IMR-90 (cell line): Measurements from ENCODE around the gene UBE2QL1. TPM values are rescaled to one million over a fixed set of nuclear protein-coding genes. Genes with fewer than 3 reads are reported as not detected.

ENCODE experiments used
- ATAC-seq: fragments of 200-7000 bp; cut with Tn5 transposase; 2 replicates; pipeline ENCODE4 v1.9.1; 2020; ENCODE audit warnings: low read depth, mild to moderate bottlenecking, moderate library complexity
- BruUV-seq: library from RNA; stranded (reverse); fragments of 400-500 nt; replicated peaks from 2 replicates; lab custom pipeline; 2021; lab: Mats Ljungman, UMichigan
- CTCF ChIA-PET: fragments of 300-600 bp; formaldehyde crosslinking; extraction: SDS; loops from one replicate; lab custom pipeline; 2021; ENCODE audit warnings: antibody characterized with exemption; lab: Yijun Ruan, JAX
- POLR2A ChIA-PET: fragments of 300-600 bp; sonication (Branson Sonifier 250); formaldehyde crosslinking; loops from one replicate; lab custom pipeline; 2022; ENCODE audit warnings: antibody characterized with exemption; ENCODE audit not compliant: unreplicated experiment; lab: Charles Lee
- DNase-seq: peaks from one replicate; pipeline ENCODE4 v3.0.0; 2013
- H2AFZ ChIP-seq: replicated peaks from 2 replicates; pipeline ENCODE3; 2013; ENCODE audit warnings: low read length, mild to moderate bottlenecking; ENCODE audit not compliant: poor library complexity
- H2AK5ac ChIP-seq: 2 replicates; pipeline ENCODE4 v1.6.1; 2013; ENCODE audit warnings: low read depth, low read length, inconsistent platforms
- H2AK9ac ChIP-seq: replicated peaks from 2 replicates; pipeline ENCODE3; 2013; ENCODE audit warnings: mild to moderate bottlenecking, low read depth, low read length, moderate library complexity; ENCODE audit not compliant: poor library complexity
- H2BK120ac ChIP-seq: 2 replicates; pipeline ENCODE4 v1.6.1; 2013; ENCODE audit warnings: low read depth, low read length, inconsistent platforms
- H2BK15ac ChIP-seq: 3 replicates; pipeline ENCODE4 v1.6.1; 2013; ENCODE audit warnings: low read depth, low read length, inconsistent platforms
- H2BK20ac ChIP-seq: 2 replicates; pipeline ENCODE4 v1.6.1; 2013; ENCODE audit warnings: low read depth, mild to moderate bottlenecking, inconsistent platforms, low read length, moderate library complexity
- H2BK5ac ChIP-seq: 2 replicates; pipeline ENCODE4 v1.6.1; 2013; ENCODE audit warnings: mild to moderate bottlenecking, low read depth, low read length, inconsistent platforms; ENCODE audit not compliant: poor library complexity, severe bottlenecking
- H3K14ac ChIP-seq: replicated peaks from 2 replicates; pipeline ENCODE4 v1.6.1; 2013; ENCODE audit warnings: low read depth, low read length, inconsistent platforms
- H3K18ac ChIP-seq: 2 replicates; pipeline ENCODE4 v1.6.1; 2013; ENCODE audit warnings: low read depth, low read length, control low read depth
- H3K23ac ChIP-seq: 2 replicates; pipeline ENCODE4 v1.6.1; 2013; ENCODE audit warnings: low read depth, low read length, inconsistent platforms
- H3K27ac ChIP-seq: 2 replicates; pipeline ENCODE4 v1.5.1; 2013; ENCODE audit warnings: mild to moderate bottlenecking, control low read depth, low read length; ENCODE audit not compliant: insufficient read depth
- H3K27me3 ChIP-seq: 2 replicates; pipeline ENCODE4 v1.6.1; 2013; ENCODE audit warnings: low read length; ENCODE audit not compliant: control insufficient read depth, insufficient read depth
- H3K36me3 ChIP-seq: 2 replicates; pipeline ENCODE4 v1.6.1; 2013; ENCODE audit warnings: low read length, mixed read lengths; ENCODE audit not compliant: control insufficient read depth, insufficient read depth
- H3K4ac ChIP-seq: 2 replicates; pipeline ENCODE4 v1.6.1; 2013; ENCODE audit warnings: low read depth, low read length, inconsistent platforms
- H3K4me1 ChIP-seq: 2 replicates; pipeline ENCODE4 v1.6.1; 2013; ENCODE audit warnings: low read length, mixed read lengths; ENCODE audit not compliant: control insufficient read depth, insufficient read depth
- H3K4me2 ChIP-seq: 2 replicates; pipeline ENCODE4 v1.6.1; 2013; ENCODE audit warnings: low read depth, mild to moderate bottlenecking, control low read depth, low read length, moderate library complexity
- H3K4me3 ChIP-seq: 2 replicates; pipeline ENCODE4 v1.5.1; 2013; ENCODE audit warnings: low read depth, mild to moderate bottlenecking, control low read depth, low read length, moderate library complexity; ENCODE audit not compliant: insufficient read depth
- H3K56ac ChIP-seq: 2 replicates; pipeline ENCODE4 v1.6.1; 2013; ENCODE audit warnings: low read length, inconsistent platforms; ENCODE audit not compliant: insufficient read depth; ENCODE audit errors: extremely low read depth
- H3K79me1 ChIP-seq, 2 experiments: 2 replicates each; pipeline ENCODE4 v1.6.1; 2013; ENCODE audit warnings: low read length in 2 of 2, inconsistent platforms in 1 of 2, low read depth in 1 of 2
- H3K9ac ChIP-seq: 2 replicates; pipeline ENCODE4 v1.6.1; 2013; ENCODE audit warnings: low read depth, low read length, control low read depth
- H3K9me1 ChIP-seq: 2 replicates; pipeline ENCODE4 v1.6.1; 2013; ENCODE audit warnings: low read length, inconsistent platforms; ENCODE audit not compliant: insufficient read depth
- H3K9me3 ChIP-seq: 2 replicates; pipeline ENCODE4 v1.6.1; 2013; ENCODE audit warnings: low read length; ENCODE audit not compliant: control insufficient read depth, insufficient read depth
- H4K20me1 ChIP-seq: 2 replicates; pipeline ENCODE4 v1.6.1; 2013; ENCODE audit warnings: low read length, inconsistent platforms; ENCODE audit not compliant: insufficient read depth
- H4K5ac ChIP-seq: 2 replicates; pipeline ENCODE4 v1.6.1; 2013; ENCODE audit warnings: mild to moderate bottlenecking, low read depth, low read length, control low read depth
- H4K8ac ChIP-seq, 2 experiments: 2 replicates each; pipeline ENCODE4 v1.6.1; 2013; ENCODE audit warnings: low read depth in 2 of 2, low read length in 2 of 2, control low read depth in 1 of 2, inconsistent platforms in 1 of 2
- H4K91ac ChIP-seq: 2 replicates; pipeline ENCODE4 v1.6.1; 2013; ENCODE audit warnings: low read depth, low read length, inconsistent platforms; ENCODE audit not compliant: insufficient read depth
- CEBPB ChIP-seq: IDR thresholded peaks from 2 replicates; pipeline ENCODE4 v1.6.1; 2012; ENCODE audit warnings: low read depth, low read length, improper control_type of control experiment
- CHD1 ChIP-seq: IDR thresholded peaks from 2 replicates; pipeline ENCODE4 v1.6.1; 2012; ENCODE audit warnings: low read depth, low read length, improper control_type of control experiment
- ELK1 ChIP-seq: fragments of 150-350 bp; IDR thresholded peaks from 2 replicates; pipeline ENCODE4 v1.6.1; 2016; ENCODE audit warnings: low read depth, mild to moderate bottlenecking, low read length, moderate library complexity, borderline replicate concordance
- FOS ChIP-seq: fragments of 150-350 bp; IDR thresholded peaks from 2 replicates; pipeline ENCODE4 v1.6.1; 2016; ENCODE audit warnings: low read depth, low read length
- MAFK ChIP-seq: IDR thresholded peaks from 2 replicates; pipeline ENCODE4 v1.6.1; 2012; ENCODE audit warnings: low read depth, low read length, improper control_type of control experiment
- MAZ ChIP-seq: IDR thresholded peaks from 2 replicates; pipeline ENCODE4 v1.6.1; 2012; ENCODE audit warnings: low read depth, mild to moderate bottlenecking, low read length, improper control_type of control experiment, moderate library complexity, borderline replicate concordance
- MXI1 ChIP-seq: IDR thresholded peaks from 2 replicates; pipeline ENCODE4 v1.6.1; 2012; ENCODE audit warnings: low read depth, mild to moderate bottlenecking, low read length, moderate library complexity, borderline replicate concordance
- NFE2L2 ChIP-seq: fragments of 150-350 bp; IDR thresholded peaks from 2 replicates; pipeline ENCODE4 v1.6.1; 2016; ENCODE audit warnings: low read depth, mild to moderate bottlenecking, low read length
- POLR2A ChIP-seq: IDR thresholded peaks from 2 replicates; pipeline ENCODE4 v1.6.1; 2012; ENCODE audit warnings: mild to moderate bottlenecking, low read depth, low read length
- RCOR1 ChIP-seq: IDR thresholded peaks from 2 replicates; pipeline ENCODE4 v1.6.1; 2012; ENCODE audit warnings: mild to moderate bottlenecking, low read length, improper control_type of control experiment; ENCODE audit not compliant: insufficient replicate concordance
- RFX5 ChIP-seq: IDR thresholded peaks from 2 replicates; pipeline ENCODE4 v1.8.0; 2012; ENCODE audit warnings: low read depth, mild to moderate bottlenecking, low read length, moderate library complexity
- SMC3 ChIP-seq: fragments of 150-350 bp; IDR thresholded peaks from 2 replicates; pipeline ENCODE4 v1.6.1; 2016; ENCODE audit warnings: low read depth, mild to moderate bottlenecking, antibody characterized with exemption, low read length, moderate library complexity
- USF2 ChIP-seq: fragments of 150-350 bp; IDR thresholded peaks from 2 replicates; pipeline ENCODE4 v1.6.1; 2017; ENCODE audit warnings: mild to moderate bottlenecking, antibody characterized with exemption, low read length, low read depth
- WGBS, 2 experiments: methylation state at CpG; one replicate each; pipeline versions ENCODE4 v1.1.5 to v1.1.7; 2013; ENCODE audit warnings: missing lambda C conversion rate in 2 of 2; ENCODE audit not compliant: insufficient read length in 1 of 2; ENCODE audit errors: extremely low coverage in 2 of 2; 5-methylcytosine and 5-hydroxymethylcytosine counted together
- dilution Hi-C: fragments of 300-500 bp; cut with HindIII; formaldehyde crosslinking; loops from one replicate; pipeline ENCODE4 v1.14.3; 2018; ENCODE audit warnings: low sequenced_read_pairs; ENCODE audit not compliant: unreplicated experiment
- in situ Hi-C: fragments of 300-500 bp; cut with MboI; formaldehyde crosslinking; loops from 3 replicates; pipeline ENCODE4 v1.14.3; 2019; ENCODE audit warnings: low sequenced_read_pairs, inconsistent platforms, mixed read lengths
- intact Hi-C: fragments of 100-400 bp; cut with micrococcal nuclease; formaldehyde crosslinking; loops from 2 replicates; pipeline ENCODE4 v1.10.0; 2022
- polyA plus RNA-seq, 3 experiments: library from polyadenylated mRNA; depleted of rRNA; stranded (reverse); fragments of >200 nt; gene quantifications; 2 replicates each; pipeline ENCODE4 v1.2.3, GENCODE V29; 2012; ENCODE audit warnings: low replicate concordance in 1 of 3
- total RNA-seq: library from RNA; depleted of rRNA; stranded (reverse); fragments of >200 nt; gene quantifications from 2 replicates; pipeline ENCODE4 v1.2.3, GENCODE V29; 2012

The UBE2QL1 gene
- total and polyA plus RNA-seq, 2 of the 4 experiments (the other 2 are of a cell fraction): not detected

- Histone ChIP-seq H3K9ac (no peak overlapping the region), H3K36me3 (no peaks in the 10 kb centered on the region), H3K14ac (no peak overlapping the region), H4K91ac (no peak overlapping the region), H2AK9ac (no peak overlapping the region), H3K4me1 (no peaks in the 10 kb centered on the region), H3K27me3 (peaks cover 2% of the 10 kb centered on the region), H3K4me2 (no peak overlapping the region), H3K79me1 (no peaks in the 10 kb centered on the region), H4K20me1 (no peaks in the 10 kb centered on the region), H2AK5ac (no peak overlapping the region), H3K4ac (no peak overlapping the region), H3K4me3 (no peak overlapping the region), H3K56ac (no peak overlapping the region), H4K5ac (no peak overlapping the region), H2AFZ (no peak overlapping the region), H2BK15ac (no peak overlapping the region), H3K9me3 (no peaks in the 10 kb centered on the region), H2BK20ac (no peak overlapping the region), H3K18ac (no peak overlapping the region), H2BK5ac (no peak overlapping the region), H4K8ac (no peak overlapping the region), H3K23ac (no peak overlapping the region), H2BK120ac (no peak overlapping the region), H3K27ac (no peak overlapping the region), H3K9me1 (no peaks in the 10 kb centered on the region)
- ChIA-PET POLR2A (no interaction called here), CTCF (no interaction called here)
- no peak for TF ChIP-seq MXI1
- no peak for TF ChIP-seq RCOR1
- no peak for TF ChIP-seq NFE2L2
- no peak for TF ChIP-seq MAFK
- no peak for TF ChIP-seq ELK1
- TF ChIP-seq CEBPB: no peak
- no peak for TF ChIP-seq POLR2A
- TF ChIP-seq MAZ: no peak
- no peak for TF ChIP-seq RFX5
- no peak for TF ChIP-seq USF2
- TF ChIP-seq SMC3: no peak
- no peak for TF ChIP-seq CHD1
- TF ChIP-seq FOS: no peak
- DNase-seq (no peak), ATAC-seq (no peak)
- intact Hi-C loops (no loop called here), in situ Hi-C loops (no loop called here), dilution Hi-C loops (no loop called here)
- no CpG with 5 or more reads among the region's 4 CpGs for WGBS, 2 experiments
- BruUV-seq: no TSS peak
These were observed 35.8 kb upstream of the UBE2QL1 start for GRCh38 chr5:6412811-6413210.
